ENCODE measurements around the gene KIR3DL3. TPM values are rescaled to one million over a fixed set of nuclear protein-coding genes. Genes with fewer than 3 reads are reported as not detected.
"Not testable (repeated sequence)": the region's sequence is repeated elsewhere in the genome, so short reads cannot be mapped to it uniquely, and the experiment has no call there.

The KIR3DL3 gene
- total and polyA plus RNA-seq, 2 donors (not counting 1 experiment from before 2014, with no cell fraction given): not detected

GRCh38 chr19:54775095-54775815 is 51.0 kb downstream of the KIR3DL3 start:
- H3K27ac ChIP-seq (ENCODE audit: low read length in 2 of 2); H3K4me1 Mint-ChIP-seq; H3K9ac ChIP-seq (ENCODE audit: low read length); H3K4me3 Mint-ChIP-seq; H3K27me3 ChIP-seq (replicated peaks in 1 of 4; ENCODE audit: control extremely low read depth in 1 of 4, control insufficient read depth in 3 of 4, insufficient read depth in 4 of 4, low read length in 3 of 4); DNase-seq; H3K36me3 ChIP-seq (replicated peaks in 1 of 2; ENCODE audit: control extremely low read depth in 1 of 2, control insufficient read depth in 1 of 2, extremely low read depth in 1 of 2, insufficient read depth in 2 of 2, low read length in 1 of 2); H3K9me3 ChIP-seq (ENCODE audit: control extremely low read depth in 1 of 3, control insufficient read depth in 2 of 3, insufficient read depth in 1 of 3, low read length in 2 of 3); H2AFZ ChIP-seq (ENCODE audit: insufficient read depth, low read depth, low read length, poor library complexity, severe bottlenecking); H3K9me3 Mint-ChIP-seq (ENCODE audit: insufficient read depth); CTCF ChIA-PET; H3K27ac Mint-ChIP-seq; H3K4me3 ChIP-seq (ENCODE audit: control extremely low read depth in 1 of 5, extremely low read depth in 1 of 5, insufficient read depth in 1 of 5, low read depth in 2 of 5, low read length in 4 of 5); ATAC-seq (ENCODE audit: low read depth); H3K79me2 ChIP-seq (ENCODE audit: control insufficient read depth, insufficient read depth, low read length); H3K4me2 ChIP-seq (replicated peaks; ENCODE audit: low read depth, low read length, poor library complexity, severe bottlenecking); H4K20me1 ChIP-seq (ENCODE audit: control insufficient read depth, insufficient read depth, low read length, poor library complexity, severe bottlenecking); H3K4me1 ChIP-seq (ENCODE audit: control insufficient read depth in 2 of 2, insufficient read depth in 2 of 2, low read length in 2 of 2); POLR2A ChIA-PET: not testable (repeated sequence)
- WGBS (ENCODE audit: insufficient coverage): 86% methylated on average over 8 of the region's 12 CpGs
- intact Hi-C loops (cut with micrococcal nuclease): loop anchor here (5.0 kb wide), 1 partner anchor 72 kb away; no protein-coding TSS in a partner anchor
- peaks cover 20% of the 10 kb centered on the region for H3K27me3 Mint-ChIP-seq

DNA sequence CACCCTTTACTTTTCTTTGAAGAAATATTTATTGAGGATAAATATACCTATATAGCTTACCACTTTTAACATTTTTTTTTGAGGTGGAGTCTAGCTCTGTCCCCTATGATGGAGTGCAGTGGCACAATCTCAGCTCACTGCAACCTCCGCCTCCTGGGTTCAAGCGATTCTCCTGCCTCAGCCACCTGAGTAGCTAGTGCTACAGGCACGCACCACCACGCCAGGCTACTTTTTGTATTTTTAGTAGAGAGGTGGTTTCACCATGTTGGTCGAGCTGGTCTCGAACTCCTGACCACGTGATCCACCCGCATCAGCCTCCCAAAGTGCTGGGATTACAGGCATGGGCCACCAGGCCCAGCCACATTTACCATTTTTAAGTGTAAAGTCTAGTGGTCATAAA is 51.6 kb downstream of the KIR3DL3 start:
- intact Hi-C loops (cut with micrococcal nuclease): loop anchor here (5.0 kb wide), 1 partner anchor 71 kb away; no protein-coding TSS in a partner anchor
- ATAC-seq (ENCODE audit: low read depth); H3K4me1 Mint-ChIP-seq; H3K9me3 Mint-ChIP-seq (ENCODE audit: insufficient read depth); H3K36me3 ChIP-seq (replicated peaks in 1 of 2; ENCODE audit: control extremely low read depth in 1 of 2, control insufficient read depth in 1 of 2, extremely low read depth in 1 of 2, insufficient read depth in 2 of 2, low read length in 1 of 2); H3K9ac ChIP-seq (ENCODE audit: low read length); H2AFZ ChIP-seq (ENCODE audit: insufficient read depth, low read depth, low read length, poor library complexity, severe bottlenecking); DNase-seq; H3K79me2 ChIP-seq (ENCODE audit: control insufficient read depth, insufficient read depth, low read length); CTCF ChIA-PET; H3K4me3 Mint-ChIP-seq; H4K20me1 ChIP-seq (ENCODE audit: control insufficient read depth, insufficient read depth, low read length, poor library complexity, severe bottlenecking); H3K27ac ChIP-seq (ENCODE audit: low read length in 2 of 2); H3K4me2 ChIP-seq (replicated peaks; ENCODE audit: low read depth, low read length, poor library complexity, severe bottlenecking); H3K4me1 ChIP-seq (ENCODE audit: control insufficient read depth in 2 of 2, insufficient read depth in 2 of 2, low read length in 2 of 2); H3K27me3 ChIP-seq (replicated peaks in 1 of 4; ENCODE audit: control extremely low read depth in 1 of 4, control insufficient read depth in 3 of 4, insufficient read depth in 4 of 4, low read length in 3 of 4); H3K9me3 ChIP-seq (ENCODE audit: control extremely low read depth in 1 of 3, control insufficient read depth in 2 of 3, insufficient read depth in 1 of 3, low read length in 2 of 3); H3K4me3 ChIP-seq (ENCODE audit: control extremely low read depth in 1 of 5, extremely low read depth in 1 of 5, insufficient read depth in 1 of 5, low read depth in 2 of 5, low read length in 4 of 5); H3K27ac Mint-ChIP-seq; POLR2A ChIA-PET: not testable (repeated sequence)
- H3K27me3 Mint-ChIP-seq: peaks cover 20% of the 10 kb centered on the region
- 91% methylated on average over 3 of the region's 8 CpGs for WGBS (ENCODE audit: insufficient coverage)

DNA sequence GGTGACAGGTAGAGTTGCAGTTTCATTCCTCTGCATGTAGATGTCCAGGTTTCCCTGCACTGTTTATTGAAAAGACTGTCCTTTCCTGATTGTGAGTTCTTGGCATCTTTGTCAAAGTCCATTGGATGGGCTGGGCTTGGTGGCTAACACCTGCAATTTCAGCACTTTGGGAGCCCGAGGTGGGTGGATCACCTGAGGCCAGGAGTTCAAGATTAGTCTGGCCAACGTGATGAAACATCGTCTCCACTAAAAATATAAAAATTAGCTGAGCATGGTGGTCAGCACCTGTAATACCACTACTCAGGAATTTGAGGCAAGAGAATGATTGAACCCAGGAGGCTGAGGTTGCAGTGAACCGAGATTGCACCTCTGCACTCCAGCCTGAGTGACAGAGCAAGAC is 53.6 kb downstream of the KIR3DL3 start:
- H3K4me1 ChIP-seq (ENCODE audit: control insufficient read depth in 2 of 2, insufficient read depth in 2 of 2, low read length in 2 of 2); ATAC-seq (ENCODE audit: low read depth); H3K9ac ChIP-seq (ENCODE audit: low read length); H3K4me3 Mint-ChIP-seq; H4K20me1 ChIP-seq (ENCODE audit: control insufficient read depth, insufficient read depth, low read length, poor library complexity, severe bottlenecking); H3K79me2 ChIP-seq (ENCODE audit: control insufficient read depth, insufficient read depth, low read length); H3K4me2 ChIP-seq (replicated peaks; ENCODE audit: low read depth, low read length, poor library complexity, severe bottlenecking); H3K4me1 Mint-ChIP-seq; H3K9me3 Mint-ChIP-seq (ENCODE audit: insufficient read depth); H3K4me3 ChIP-seq (ENCODE audit: control extremely low read depth in 1 of 5, extremely low read depth in 1 of 5, insufficient read depth in 1 of 5, low read depth in 2 of 5, low read length in 4 of 5); H3K9me3 ChIP-seq (ENCODE audit: control extremely low read depth in 1 of 3, control insufficient read depth in 2 of 3, insufficient read depth in 1 of 3, low read length in 2 of 3); CTCF ChIA-PET; H3K36me3 ChIP-seq (replicated peaks in 1 of 2; ENCODE audit: control extremely low read depth in 1 of 2, control insufficient read depth in 1 of 2, extremely low read depth in 1 of 2, insufficient read depth in 2 of 2, low read length in 1 of 2); DNase-seq; H2AFZ ChIP-seq (ENCODE audit: insufficient read depth, low read depth, low read length, poor library complexity, severe bottlenecking); H3K27me3 ChIP-seq (replicated peaks in 1 of 4; ENCODE audit: control extremely low read depth in 1 of 4, control insufficient read depth in 3 of 4, insufficient read depth in 4 of 4, low read length in 3 of 4); H3K27ac Mint-ChIP-seq; POLR2A ChIA-PET; H3K27ac ChIP-seq (ENCODE audit: low read length in 2 of 2): not testable (repeated sequence)
- intact Hi-C loops (cut with micrococcal nuclease): loop anchor here (5.0 kb wide), 1 partner anchor 69 kb away; no protein-coding TSS in a partner anchor
- no CpG with 5 or more reads among the region's 4 CpGs for WGBS (ENCODE audit: insufficient coverage)
- H3K27me3 Mint-ChIP-seq: peaks cover 16% of the 10 kb centered on the region

GRCh38 chr19:54778896-54779295 is 54.7 kb downstream of the KIR3DL3 start:
- intact Hi-C loops (cut with micrococcal nuclease): loop anchor here (5.0 kb wide), 1 partner anchor 68 kb away; no protein-coding TSS in a partner anchor
- DNase-seq; H3K27me3 ChIP-seq (replicated peaks in 1 of 4; ENCODE audit: control extremely low read depth in 1 of 4, control insufficient read depth in 3 of 4, insufficient read depth in 4 of 4, low read length in 3 of 4); H3K4me1 Mint-ChIP-seq; H3K9me3 ChIP-seq (ENCODE audit: control extremely low read depth in 1 of 3, control insufficient read depth in 2 of 3, insufficient read depth in 1 of 3, low read length in 2 of 3); H3K4me1 ChIP-seq (ENCODE audit: control insufficient read depth in 2 of 2, insufficient read depth in 2 of 2, low read length in 2 of 2); ATAC-seq (ENCODE audit: low read depth); H2AFZ ChIP-seq (ENCODE audit: insufficient read depth, low read depth, low read length, poor library complexity, severe bottlenecking); H3K4me3 Mint-ChIP-seq; H3K9me3 Mint-ChIP-seq (ENCODE audit: insufficient read depth); H3K9ac ChIP-seq (ENCODE audit: low read length); H3K4me3 ChIP-seq (ENCODE audit: control extremely low read depth in 1 of 5, extremely low read depth in 1 of 5, insufficient read depth in 1 of 5, low read depth in 2 of 5, low read length in 4 of 5); CTCF ChIA-PET; H3K79me2 ChIP-seq (ENCODE audit: control insufficient read depth, insufficient read depth, low read length); H3K36me3 ChIP-seq (replicated peaks in 1 of 2; ENCODE audit: control extremely low read depth in 1 of 2, control insufficient read depth in 1 of 2, extremely low read depth in 1 of 2, insufficient read depth in 2 of 2, low read length in 1 of 2); H4K20me1 ChIP-seq (ENCODE audit: control insufficient read depth, insufficient read depth, low read length, poor library complexity, severe bottlenecking); H3K27ac ChIP-seq (ENCODE audit: low read length in 2 of 2); H3K27ac Mint-ChIP-seq; POLR2A ChIA-PET; H3K4me2 ChIP-seq (replicated peaks; ENCODE audit: low read depth, low read length, poor library complexity, severe bottlenecking): not testable (repeated sequence)
- 98% methylated on average over 4 of the region's 7 CpGs for WGBS (ENCODE audit: insufficient coverage)
- peaks cover 22% of the 10 kb centered on the region for H3K27me3 Mint-ChIP-seq

Measured in B cell (primary cell).